Measurements from ENCODE around the gene FAM171A2. TPM values are rescaled to one million over a fixed set of nuclear protein-coding genes. Genes with fewer than 3 reads are reported as not detected.

Gene FAM171A2
- total and polyA plus RNA-seq, 2 of the 4 experiments (the other 2 are of a cell fraction), result 3.2 to 5.9 TPM

GRCh38 chr17:44360144-44360533, 3.5 kb downstream of the FAM171A2 start:
- no peak overlapping the region for H3K4ac ChIP-seq (ENCODE audit: low read depth, low read length)
- no peak overlapping the region for H3K4me3 ChIP-seq (ENCODE audit: insufficient read depth, low read depth, low read length)
- in situ Hi-C loops (cut with MboI; ENCODE audit: low sequenced_read_pairs), result no loop called here
- no peaks in the 10 kb centered on the region for H3K9me3 ChIP-seq (ENCODE audit: control insufficient read depth, insufficient read depth, low read length)
- no peak for ATAC-seq (ENCODE audit: low read depth)
- no peak overlapping the region for H4K5ac ChIP-seq (ENCODE audit: low read depth, low read length)
- H3K23ac ChIP-seq (ENCODE audit: low read depth, low read length), result no peak overlapping the region
- no peak overlapping the region for H2BK15ac ChIP-seq (ENCODE audit: low read depth, low read length)
- H2BK5ac ChIP-seq (ENCODE audit: low read depth, low read length, poor library complexity, severe bottlenecking), result no peak overlapping the region
- CTCF ChIA-PET, result no interaction called here
- WGBS, 2 experiments (ENCODE audit: extremely low coverage in 2 of 2, insufficient read length in 1 of 2), result no CpG with 5 or more reads among the region's 6 CpGs
- TF ChIP-seq NFE2L2 (IDR thresholded peaks at IDR 0.05; ENCODE audit: low read depth, low read length) (no peak), CTCF (conservative IDR thresholded peaks at IDR 0.05; ENCODE audit: low read depth, low read length) (no peak), USF2 (IDR thresholded peaks at IDR 0.05; ENCODE audit: low read depth, low read length) (no peak), ELK1 (IDR thresholded peaks at IDR 0.05; ENCODE audit: borderline replicate concordance, low read depth, low read length) (no peak), MAFK (IDR thresholded peaks at IDR 0.05; ENCODE audit: low read depth, low read length) (no peak), RFX5 (IDR thresholded peaks at IDR 0.05; ENCODE audit: low read depth, low read length) (no peak), RAD21 (IDR thresholded peaks at IDR 0.05; ENCODE audit: low read length) (no peak), RCOR1 (IDR thresholded peaks at IDR 0.05; ENCODE audit: insufficient replicate concordance, low read length) (no peak), MAZ (IDR thresholded peaks at IDR 0.05; ENCODE audit: borderline replicate concordance, low read depth, low read length) (no peak), MXI1 (IDR thresholded peaks at IDR 0.05; ENCODE audit: borderline replicate concordance, low read depth, low read length) (no peak), FOS (IDR thresholded peaks at IDR 0.05; ENCODE audit: low read depth, low read length) (no peak), SMC3 (IDR thresholded peaks at IDR 0.05; ENCODE audit: low read depth, low read length) (no peak), CEBPB (IDR thresholded peaks at IDR 0.05; ENCODE audit: low read depth, low read length) (no peak), BHLHE40 (IDR thresholded peaks at IDR 0.05; ENCODE audit: low read depth, low read length) (no peak), POLR2A (IDR thresholded peaks at IDR 0.05; ENCODE audit: low read depth, low read length) (no peak), CHD1 (IDR thresholded peaks at IDR 0.05; ENCODE audit: low read depth, low read length) (no peak)
- H2AFZ ChIP-seq (replicated peaks; ENCODE audit: low read length, poor library complexity), result no peak overlapping the region
- no peak overlapping the region for H4K91ac ChIP-seq (ENCODE audit: insufficient read depth, low read depth, low read length)
- H3K18ac ChIP-seq (ENCODE audit: low read depth, low read length), result no peak overlapping the region
- no peak overlapping the region for H3K14ac ChIP-seq (replicated peaks; ENCODE audit: low read depth, low read length)
- peaks cover 15% of the 10 kb centered on the region for H3K4me1 ChIP-seq (ENCODE audit: control insufficient read depth, insufficient read depth, low read length)
- H3K9ac ChIP-seq (ENCODE audit: low read depth, low read length), result no peak overlapping the region
- dilution Hi-C loops (cut with HindIII; ENCODE audit: low sequenced_read_pairs, unreplicated experiment), result no loop called here
- H3K27me3 ChIP-seq (ENCODE audit: control insufficient read depth, insufficient read depth, low read length), result peaks cover 2% of the 10 kb centered on the region; the same call in 1 of the 2 replicates
- no peak overlapping the region for H4K8ac ChIP-seq (ENCODE audit: low read depth in 2 of 2, low read length in 2 of 2)
- H2BK120ac ChIP-seq (ENCODE audit: low read depth, low read length), result no peak overlapping the region
- H4K20me1 ChIP-seq (ENCODE audit: insufficient read depth, low read length), result peaks cover 11% of the 10 kb centered on the region
- intact Hi-C loops (cut with micrococcal nuclease), result loop anchor here (1.0 kb wide), 1 partner anchor 163 kb away; no protein-coding TSS in a partner anchor
- peaks cover 4 to 28% of the 10 kb centered on the region in 2 experiments; a peak in 2 of 4 replicates for H3K79me1 ChIP-seq (ENCODE audit: low read depth in 1 of 2, low read length in 2 of 2)
- DNase-seq, result no peak
- no peak overlapping the region for H3K27ac ChIP-seq (ENCODE audit: insufficient read depth, low read length)
- H2BK20ac ChIP-seq (ENCODE audit: low read depth, low read length), result no peak overlapping the region
- no peak overlapping the region for H3K4me2 ChIP-seq (ENCODE audit: low read depth, low read length)
- H3K56ac ChIP-seq (ENCODE audit: extremely low read depth, insufficient read depth, low read length), result no peak overlapping the region
- H2AK9ac ChIP-seq (replicated peaks; ENCODE audit: low read depth, low read length, poor library complexity), result no peak overlapping the region
- POLR2A ChIA-PET (ENCODE audit: unreplicated experiment), result no interaction called here
- BruUV-seq (replicated peaks), result no TSS peak
- peaks cover 10% of the 10 kb centered on the region; the same call in 1 of the 2 replicates for H3K36me3 ChIP-seq (ENCODE audit: control insufficient read depth, insufficient read depth, low read length)
- H2AK5ac ChIP-seq (ENCODE audit: low read depth, low read length), result no peak overlapping the region
- H3K9me1 ChIP-seq (ENCODE audit: insufficient read depth, low read length), result peaks cover 8% of the 10 kb centered on the region; the same call in 1 of the 2 replicates

Data from IMR-90 (cell line).